ENCODE measurements around the gene PDXK. TPM values are rescaled to one million over a fixed set of nuclear protein-coding genes. Genes with fewer than 3 reads are reported as not detected.

The PDXK gene
- total RNA-seq, 1 donor from 2014 or later = 63.8 TPM

DNA sequence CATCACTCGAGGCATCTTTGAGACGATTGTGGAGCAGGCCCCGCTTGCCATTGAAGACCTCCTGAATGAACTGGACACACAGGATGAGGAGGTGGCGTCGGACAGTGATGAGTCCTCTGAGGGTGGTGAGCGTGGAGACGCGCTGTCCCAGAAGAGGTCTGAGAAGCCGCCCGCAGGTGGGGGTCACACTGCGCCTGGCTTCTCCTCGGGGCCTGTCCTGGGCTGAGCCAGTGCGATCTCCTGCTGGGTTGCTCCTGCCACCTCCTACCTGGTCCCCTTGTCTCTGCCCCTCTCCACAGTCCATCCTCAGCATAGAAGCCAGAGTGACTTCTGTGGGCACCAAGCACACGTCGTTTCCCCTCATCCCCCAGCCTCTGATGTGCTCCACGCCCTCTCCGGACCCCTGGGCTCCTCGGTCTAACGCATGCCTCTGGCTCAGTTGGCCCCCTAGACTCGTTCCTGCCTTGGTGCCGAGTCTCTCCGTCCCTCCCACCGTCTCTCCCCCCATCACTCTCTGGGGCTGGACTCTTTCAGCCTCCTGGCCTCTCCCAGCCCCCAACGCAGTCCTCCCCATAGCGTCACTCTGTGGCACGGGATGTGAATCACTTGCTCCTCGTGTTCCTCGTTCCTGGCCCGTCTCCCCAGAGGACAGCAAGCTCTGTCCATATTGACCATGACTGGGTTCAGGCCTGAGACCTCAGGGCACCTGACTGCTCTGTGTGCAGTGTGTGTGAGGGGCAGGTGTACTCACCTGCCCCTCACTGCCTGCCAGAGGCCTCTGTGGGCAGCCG lies 79.2 kb downstream of the PDXK start:
- H3K27me3 Mint-ChIP-seq (ENCODE audit: unreplicated experiment) = peaks cover 6% of the 10 kb centered on the region
- TF ChIP-seq, protein P1, sequence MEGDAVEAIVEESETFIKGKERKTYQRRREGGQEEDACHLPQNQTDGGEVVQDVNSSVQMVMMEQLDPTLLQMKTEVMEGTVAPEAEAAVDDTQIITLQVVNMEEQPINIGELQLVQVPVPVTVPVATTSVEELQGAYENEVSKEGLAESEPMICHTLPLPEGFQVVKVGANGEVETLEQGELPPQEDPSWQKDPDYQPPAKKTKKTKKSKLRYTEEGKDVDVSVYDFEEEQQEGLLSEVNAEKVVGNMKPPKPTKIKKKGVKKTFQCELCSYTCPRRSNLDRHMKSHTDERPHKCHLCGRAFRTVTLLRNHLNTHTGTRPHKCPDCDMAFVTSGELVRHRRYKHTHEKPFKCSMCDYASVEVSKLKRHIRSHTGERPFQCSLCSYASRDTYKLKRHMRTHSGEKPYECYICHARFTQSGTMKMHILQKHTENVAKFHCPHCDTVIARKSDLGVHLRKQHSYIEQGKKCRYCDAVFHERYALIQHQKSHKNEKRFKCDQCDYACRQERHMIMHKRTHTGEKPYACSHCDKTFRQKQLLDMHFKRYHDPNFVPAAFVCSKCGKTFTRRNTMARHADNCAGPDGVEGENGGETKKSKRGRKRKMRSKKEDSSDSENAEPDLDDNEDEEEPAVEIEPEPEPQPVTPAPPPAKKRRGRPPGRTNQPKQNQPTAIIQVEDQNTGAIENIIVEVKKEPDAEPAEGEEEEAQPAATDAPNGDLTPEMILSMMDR (IDR thresholded peaks at IDR 0.05; ENCODE audit: partially characterized antibody, unreplicated experiment) = no peak
- H3K9me3 Mint-ChIP-seq (ENCODE audit: unreplicated experiment) = peaks cover 1% of the 10 kb centered on the region
- no peak overlapping the region for H3K4me3 Mint-ChIP-seq (ENCODE audit: unreplicated experiment)
- H3K4me1 Mint-ChIP-seq (ENCODE audit: low read depth, unreplicated experiment) = no peaks in the 10 kb centered on the region
- H3K36me3 Mint-ChIP-seq (ENCODE audit: unreplicated experiment) = peaks cover 5% of the 10 kb centered on the region
- DNase-seq = no peak
- H3K27ac Mint-ChIP-seq (ENCODE audit: unreplicated experiment) = no peak overlapping the region

GRCh38 chr21:43799301-43799840 lies 80.4 kb downstream of the PDXK start:
- Mint-ChIP-seq H3K9me3 (ENCODE audit: unreplicated experiment) (peaks cover under 1% of the 10 kb centered on the region), H3K4me3 (ENCODE audit: unreplicated experiment) (no peak overlapping the region), H3K27me3 (ENCODE audit: unreplicated experiment) (peaks cover 6% of the 10 kb centered on the region), H3K27ac (ENCODE audit: unreplicated experiment) (no peak overlapping the region), H3K4me1 (ENCODE audit: low read depth, unreplicated experiment) (no peaks in the 10 kb centered on the region), H3K36me3 (ENCODE audit: unreplicated experiment) (peaks cover 5% of the 10 kb centered on the region)
- TF ChIP-seq, protein P1 (IDR thresholded peaks at IDR 0.05; ENCODE audit: partially characterized antibody, unreplicated experiment) = no peak
- no peak for DNase-seq

DNA sequence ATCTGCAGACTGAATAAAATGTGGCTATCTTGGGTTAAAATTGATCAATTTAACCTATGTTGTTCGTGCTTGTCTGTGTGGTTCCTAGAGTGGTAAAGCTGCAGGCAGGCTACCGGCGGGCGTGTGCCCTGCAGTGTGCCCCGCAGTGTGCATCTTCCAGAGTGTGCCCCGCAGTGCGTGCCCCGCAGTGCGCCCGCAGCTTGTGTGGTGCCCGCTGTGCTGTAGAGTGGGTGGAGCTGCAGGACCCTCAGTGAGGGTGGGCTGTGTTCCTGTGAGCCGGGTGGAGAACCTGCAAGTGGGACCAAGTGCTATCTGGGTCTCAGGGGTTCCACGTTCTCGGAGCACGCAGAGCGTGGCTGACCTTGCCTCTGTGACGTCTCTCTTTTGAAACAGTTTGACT lies 81.2 kb downstream of the PDXK start:
- Mint-ChIP-seq H3K36me3 (ENCODE audit: unreplicated experiment) (peaks cover 3% of the 10 kb centered on the region), H3K4me1 (ENCODE audit: low read depth, unreplicated experiment) (no peaks in the 10 kb centered on the region), H3K27ac (ENCODE audit: unreplicated experiment) (no peak overlapping the region), H3K27me3 (ENCODE audit: unreplicated experiment) (peaks cover 6% of the 10 kb centered on the region), H3K4me3 (ENCODE audit: unreplicated experiment) (no peak overlapping the region), H3K9me3 (ENCODE audit: unreplicated experiment) (no peaks in the 10 kb centered on the region)
- TF ChIP-seq, protein P1 (IDR thresholded peaks at IDR 0.05; ENCODE audit: partially characterized antibody, unreplicated experiment) = no peak
- no peak for DNase-seq

- Mint-ChIP-seq H3K27me3 (ENCODE audit: unreplicated experiment) (peaks cover 5% of the 10 kb centered on the region), H3K36me3 (ENCODE audit: unreplicated experiment) (no peaks in the 10 kb centered on the region), H3K4me3 (ENCODE audit: unreplicated experiment) (no peak overlapping the region), H3K9me3 (ENCODE audit: unreplicated experiment) (no peaks in the 10 kb centered on the region), H3K27ac (ENCODE audit: unreplicated experiment) (no peak overlapping the region), H3K4me1 (ENCODE audit: low read depth, unreplicated experiment) (no peaks in the 10 kb centered on the region)
- DNase-seq = no peak
- TF ChIP-seq, protein P1 (IDR thresholded peaks at IDR 0.05; ENCODE audit: partially characterized antibody, unreplicated experiment) = no peak
Measured at GRCh38 chr21:43800566-43800965, 81.6 kb downstream of the PDXK start.
